Naive thymus-derived CD4-positive, alpha-beta T cell (primary cell): ENCODE measurements around the gene CHURC1. TPM values are rescaled to one million over a fixed set of nuclear protein-coding genes. Genes with fewer than 3 reads are reported as not detected.
A peak's percentile ranks its signal among the peaks of the same experiment; 100 is the strongest.

Experiments used
- ATAC-seq: fragments of 150-1000 bp; cut with Tn5 transposase; 2 replicates; pipeline ENCODE4 v1.10.0; 2021; ENCODE audit warnings: mild to moderate bottlenecking, moderate library complexity
- CTCF ChIA-PET: fragments of 350-600 bp; sonication (Branson Sonifier 250); formaldehyde crosslinking; loops from one replicate; lab custom pipeline; 2021; ENCODE audit warnings: antibody characterized with exemption; lab: Charles Lee
- POLR2A ChIA-PET: fragments of 350-600 bp; sonication (Branson Sonifier 250); formaldehyde crosslinking; loops from one replicate; lab custom pipeline; 2021; ENCODE audit warnings: antibody characterized with exemption, inconsistent platforms; lab: Charles Lee
- DNase-seq, 9 donors: peaks; one replicate each; pipeline versions ENCODE4 v3.0.0 to v3.0.0-alpha.2; 2020 to 2022; ENCODE audit warnings: mixed read lengths in 1 of 9
- H3K27ac ChIP-seq: one replicate; pipeline ENCODE4 v1.7.0; 2013; ENCODE audit warnings: mild to moderate bottlenecking, low read depth, low read length, moderate library complexity
- H3K27me3 ChIP-seq, 2 donors: one replicate each; pipeline ENCODE4 v1.7.0; 2013; ENCODE audit warnings: low read length in 2 of 2, mild to moderate bottlenecking in 2 of 2, moderate library complexity in 2 of 2; ENCODE audit not compliant: control insufficient read depth in 2 of 2, insufficient read depth in 2 of 2
- H3K36me3 ChIP-seq, 3 experiments: 1 replicate in 2 of 3; 2 replicates in 1 of 3; pipeline ENCODE4 v1.7.0; 2013; ENCODE audit warnings: low read length in 3 of 3, mild to moderate bottlenecking in 3 of 3, moderate library complexity in 1 of 3; ENCODE audit not compliant: insufficient read depth in 3 of 3, control insufficient read depth in 2 of 3
- H3K4me1 ChIP-seq, 2 donors: one replicate each; pipeline ENCODE4 v1.7.0; 2013; ENCODE audit warnings: low read length in 2 of 2, mild to moderate bottlenecking in 2 of 2, moderate library complexity in 1 of 2; ENCODE audit not compliant: control insufficient read depth in 2 of 2, insufficient read depth in 2 of 2
- H3K4me3 ChIP-seq: 2 replicates; pipeline ENCODE4 v1.7.0; 2013; ENCODE audit warnings: mild to moderate bottlenecking, low read length
- H3K9me3 ChIP-seq, 3 experiments: 1 replicate in 2 of 3; 2 replicates in 1 of 3; pipeline ENCODE4 v1.7.0; 2013; ENCODE audit warnings: low read length in 3 of 3; ENCODE audit not compliant: control insufficient read depth in 2 of 3
- H3K27ac Mint-ChIP-seq, 9 donors: one replicate each; pipeline ENCODE4 v1.8.0; 2020 to 2022; ENCODE audit warnings: mixed read lengths in 9 of 9, mild to moderate bottlenecking in 8 of 9, moderate library complexity in 5 of 9, inconsistent platforms in 2 of 9
- H3K27me3 Mint-ChIP-seq, 5 donors: one replicate each; pipeline ENCODE4 v1.8.0; 2021 to 2022; ENCODE audit warnings: mixed read lengths in 5 of 5, mild to moderate bottlenecking in 1 of 5
- H3K36me3 Mint-ChIP-seq, 5 donors: one replicate each; pipeline ENCODE4 v1.8.0; 2020 to 2022; ENCODE audit warnings: mixed read lengths in 5 of 5, mild to moderate bottlenecking in 3 of 5, inconsistent platforms in 1 of 5
- H3K4me1 Mint-ChIP-seq, 7 donors: one replicate each; pipeline ENCODE4 v1.8.0; 2020 to 2022; ENCODE audit warnings: mixed read lengths in 7 of 7, mild to moderate bottlenecking in 3 of 7, inconsistent platforms in 1 of 7
- H3K4me3 Mint-ChIP-seq, 10 donors: one replicate each; pipeline ENCODE4 v1.8.0; 2020 to 2022; ENCODE audit warnings: mild to moderate bottlenecking in 10 of 10, mixed read lengths in 10 of 10, moderate library complexity in 6 of 10, inconsistent platforms in 2 of 10
- H3K9me3 Mint-ChIP-seq, 11 donors: one replicate each; pipeline ENCODE4 v1.8.0; 2020 to 2022; ENCODE audit warnings: mixed read lengths in 11 of 11, mild to moderate bottlenecking in 4 of 11, inconsistent platforms in 1 of 11, moderate library complexity in 1 of 11
- intact Hi-C, 2 donors: fragments of 100-400 bp; cut with micrococcal nuclease; formaldehyde crosslinking; loops; one replicate each; pipeline ENCODE4 v1.15.1; 2023
- polyA plus RNA-seq, 2 donors: library from polyadenylated mRNA; unstranded; fragments of 300-500 nt; fragmentation: Illumina TruSeq; gene quantifications; one replicate each; pipeline ENCODE4 v1.2.3, GENCODE V29; 2021
- total RNA-seq, 6 experiments: library from RNA in 5 of 6; stranded (reverse) in 5 of 6; gene quantifications; 1 replicate in 5 of 6; 2 replicates in 1 of 6; pipeline ENCODE4 v1.2.3 and lab custom pipeline; 2021 to 2026

The CHURC1 gene
- total and polyA plus RNA-seq, 7 experiments from 2014 or later = 71.9 to 204 (median 108) TPM

- Histone ChIP-seq H3K27me3 (no peaks in the 10 kb centered on the region), H3K9me3 (no peaks in the 10 kb centered on the region), H3K27ac (no peak overlapping the region), H3K4me3 (no peak overlapping the region), H3K4me1 (no peaks in the 10 kb centered on the region), H3K36me3 (peaks cover 0 to 8% (median 0%) of the 10 kb centered on the region in 3 experiments)
- Mint-ChIP-seq H3K36me3 (peaks cover 0 to 19% (median 0%) of the 10 kb centered on the region in 5 donors), H3K27me3 (no peaks in the 10 kb centered on the region), H3K4me1 (peaks cover 3 to 34% (median 13%) of the 10 kb centered on the region in 7 donors), H3K9me3 (no peaks in the 10 kb centered on the region), H3K27ac (peak overlapping the region in 1 of 9 donors; percentile 9), H3K4me3 (no peak overlapping the region)
- CTCF ChIA-PET = interaction anchor here (1.3 kb wide), 1 partner anchor 66 kb away, joined by 3 read pairs; no protein-coding TSS in a partner anchor
- ATAC-seq = no peak
- POLR2A ChIA-PET = interaction anchor here (0.6 to 1.5 kb wide), 3 partner anchors 11 to 416 kb away, joined by 3 to 4 read pairs (median 3); partner anchors contain the start of gene CHURC1
- intact Hi-C loops = no loop called here
- no peak for DNase-seq
Observed at GRCh38 chr14:64958201-64958600, 43.9 kb downstream of the CHURC1 start.

GRCh38 chr14:64958743-64959142 lies 44.5 kb downstream of the CHURC1 start:
- no peaks in the 10 kb centered on the region for H3K27me3 Mint-ChIP-seq
- H3K4me3 Mint-ChIP-seq = no peak overlapping the region
- no peak overlapping the region for H3K27ac Mint-ChIP-seq

GRCh38 chr14:64960762-64961276 lies 46.6 kb downstream of the CHURC1 start:
- Histone ChIP-seq H3K27me3 (no peaks in the 10 kb centered on the region), H3K9me3 (no peaks in the 10 kb centered on the region), H3K4me3 (no peak overlapping the region), H3K4me1 (no peaks in the 10 kb centered on the region), H3K36me3 (peaks cover 0 to 8% (median 0%) of the 10 kb centered on the region in 3 experiments), H3K27ac (no peak overlapping the region)
- intact Hi-C loops = no loop called here
- no peak for ATAC-seq
- Mint-ChIP-seq H3K27me3 (no peaks in the 10 kb centered on the region), H3K4me1 (peaks cover 3 to 28% (median 13%) of the 10 kb centered on the region in 7 donors), H3K9me3 (peaks cover 0 to 1% (median 0%) of the 10 kb centered on the region in 11 donors), H3K27ac (no peak overlapping the region), H3K4me3 (no peak overlapping the region), H3K36me3 (peaks cover 1 to 16% (median 5%) of the 10 kb centered on the region in 5 donors)
- POLR2A ChIA-PET = no interaction called here
- CTCF ChIA-PET = interaction anchor here (1.2 kb wide), 1 partner anchor 69 kb away, joined by 3 read pairs; no protein-coding TSS in a partner anchor
- DNase-seq = no peak

More at GRCh38 chr14:64958743-64959142, 44.5 kb downstream of the CHURC1 start:
- no peak overlapping the region for H3K27ac ChIP-seq
- no peaks in the 10 kb centered on the region for H3K9me3 ChIP-seq
- no peaks in the 10 kb centered on the region for H3K9me3 Mint-ChIP-seq
- H3K36me3 ChIP-seq = peaks cover 0 to 8% (median 0%) of the 10 kb centered on the region in 3 experiments
- ATAC-seq = no peak
- ChIA-PET POLR2A (interaction anchor here (1.1 to 1.5 kb wide), 2 partner anchors 12 to 44 kb away, joined by 3 to 4 read pairs; partner anchors contain the start of gene CHURC1), CTCF (no interaction called here)
- no peaks in the 10 kb centered on the region for H3K4me1 ChIP-seq
- no peak for DNase-seq
- H3K27me3 ChIP-seq = no peaks in the 10 kb centered on the region
- H3K4me1 Mint-ChIP-seq = peaks cover 3 to 29% (median 14%) of the 10 kb centered on the region in 7 donors
- intact Hi-C loops = no loop called here
- peaks cover 0 to 19% (median under 1%) of the 10 kb centered on the region in 5 donors for H3K36me3 Mint-ChIP-seq
- no peak overlapping the region for H3K4me3 ChIP-seq

GRCh38 chr14:64963611-64964010 lies 49.4 kb downstream of the CHURC1 start:
- no peak for ATAC-seq
- intact Hi-C loops = no loop called here
- Histone ChIP-seq H3K4me3 (no peak overlapping the region), H3K36me3 (no peaks in the 10 kb centered on the region), H3K9me3 (no peaks in the 10 kb centered on the region), H3K27me3 (no peaks in the 10 kb centered on the region), H3K27ac (no peak overlapping the region), H3K4me1 (no peaks in the 10 kb centered on the region)
- no peak overlapping the region for H3K4me3 Mint-ChIP-seq
- H3K36me3 Mint-ChIP-seq = peaks cover 1 to 22% (median 5%) of the 10 kb centered on the region in 5 donors
- peaks cover 0 to 1% (median 0%) of the 10 kb centered on the region in 11 donors for H3K9me3 Mint-ChIP-seq
- peaks cover 9 to 49% (median 18%) of the 10 kb centered on the region in 7 donors for H3K4me1 Mint-ChIP-seq
- CTCF ChIA-PET = no interaction called here
- H3K27me3 Mint-ChIP-seq = no peaks in the 10 kb centered on the region
- no peak for DNase-seq
- H3K27ac Mint-ChIP-seq = no peak overlapping the region
- POLR2A ChIA-PET = no interaction called here

- H3K4me1 Mint-ChIP-seq = peaks cover 14 to 51% (median 23%) of the 10 kb centered on the region in 7 donors
- H3K27ac Mint-ChIP-seq = peak overlapping the region in 1 of 9 donors; percentile 34
- H3K36me3 ChIP-seq = no peaks in the 10 kb centered on the region
- H3K36me3 Mint-ChIP-seq = peaks cover 1 to 22% (median 5%) of the 10 kb centered on the region in 5 donors
- H3K4me3 Mint-ChIP-seq = no peak overlapping the region
- peaks cover 0 to 4% (median 0%) of the 10 kb centered on the region in 5 donors for H3K27me3 Mint-ChIP-seq
- H3K27ac ChIP-seq = no peak overlapping the region
- ChIA-PET POLR2A (no interaction called here), CTCF (interaction anchor here (1.0 kb wide), 1 partner anchor 142 kb away, joined by 3 read pairs; no protein-coding TSS in a partner anchor)
- H3K4me1 ChIP-seq = no peaks in the 10 kb centered on the region
- H3K9me3 ChIP-seq = no peaks in the 10 kb centered on the region
- ATAC-seq (no peak), DNase-seq (no peak)
- H3K9me3 Mint-ChIP-seq = peaks cover 0 to 1% (median 0%) of the 10 kb centered on the region in 11 donors
- no peaks in the 10 kb centered on the region for H3K27me3 ChIP-seq
- no peak overlapping the region for H3K4me3 ChIP-seq
- intact Hi-C loops = no loop called here
Observed at GRCh38 chr14:64965356-64966000, 51.2 kb downstream of the CHURC1 start.

- ChIA-PET POLR2A (interaction anchor here (0.6 kb wide), 1 partner anchor 32 kb away, joined by 4 read pairs; no protein-coding TSS in a partner anchor), CTCF (no interaction called here)
- intact Hi-C loops = no loop called here
- Histone ChIP-seq H3K4me3 (no peak overlapping the region), H3K27ac (no peak overlapping the region), H3K4me1 (peaks cover 0 to 10% of the 10 kb centered on the region in 2 donors), H3K36me3 (no peaks in the 10 kb centered on the region), H3K27me3 (no peaks in the 10 kb centered on the region), H3K9me3 (no peaks in the 10 kb centered on the region)
- peaks cover 16 to 56% (median 30%) of the 10 kb centered on the region in 7 donors for H3K4me1 Mint-ChIP-seq
- no peak for ATAC-seq
- H3K4me3 Mint-ChIP-seq = no peak overlapping the region
- H3K27ac Mint-ChIP-seq = peak overlapping the region in 2 of 9 donors; percentile 52 to 57
- peaks cover 0 to 1% (median 0%) of the 10 kb centered on the region in 11 donors for H3K9me3 Mint-ChIP-seq
- H3K27me3 Mint-ChIP-seq = peaks cover 0 to 11% (median 0%) of the 10 kb centered on the region in 5 donors
- DNase-seq = no peak
- peaks cover 1 to 22% (median 5%) of the 10 kb centered on the region in 5 donors for H3K36me3 Mint-ChIP-seq
Observed at GRCh38 chr14:64966976-64967375, 52.7 kb downstream of the CHURC1 start.
